Measurements from ENCODE around the gene BCL7B. TPM values are rescaled to one million over a fixed set of nuclear protein-coding genes. Genes with fewer than 3 reads are reported as not detected.
"Not testable (repeated sequence)": the region's sequence is repeated elsewhere in the genome, so short reads cannot be mapped to it uniquely, and the experiment has no call there.

The BCL7B gene
- total RNA-seq, 3 donors from 2014 or later, result 59.3 to 112 (median 62.0) TPM

DNA sequence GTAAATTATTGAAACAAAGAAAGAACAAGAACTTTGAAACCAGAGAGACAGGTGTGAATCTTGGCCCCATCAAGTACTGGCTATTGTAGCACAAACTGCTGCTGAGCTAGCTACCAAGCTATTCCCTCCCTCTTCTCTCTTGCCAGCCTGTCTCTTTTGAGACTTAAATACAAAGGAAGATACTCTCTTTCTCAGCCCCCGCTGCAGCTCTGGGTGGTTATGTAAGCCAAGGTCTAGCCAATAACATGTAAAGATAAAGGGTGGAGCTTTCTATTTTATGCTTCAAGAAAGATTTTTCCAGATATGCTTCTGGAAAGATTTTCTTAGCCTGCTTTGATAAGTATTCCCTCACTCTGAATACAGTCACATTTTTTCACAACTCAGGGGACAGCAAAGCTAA, 52.6 kb downstream of the BCL7B start:
- intact Hi-C loops (cut with DNase I, micrococcal nuclease), result no loop called here
- DNase-seq (no peak), ATAC-seq (no peak)

DNA sequence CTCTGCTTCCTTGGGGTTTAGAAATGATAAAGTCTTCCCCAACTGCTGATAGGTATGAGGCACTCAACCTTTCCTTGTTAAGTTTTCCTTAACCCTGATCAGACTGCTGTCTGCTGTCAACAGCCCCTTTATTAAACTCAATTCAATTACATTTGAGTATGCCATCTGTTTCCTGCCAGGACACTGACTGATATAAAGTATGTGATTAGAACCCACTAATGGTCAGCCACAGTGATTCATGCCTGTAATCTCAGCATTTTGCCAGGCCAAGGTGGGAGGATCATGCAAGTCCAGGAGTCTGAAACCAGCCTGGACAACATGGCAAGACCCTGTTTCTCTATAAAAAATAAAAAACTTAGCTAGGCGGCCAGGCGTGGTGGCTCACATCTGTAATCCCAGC, 53.5 kb downstream of the BCL7B start:
- Histone ChIP-seq H3K9me3 (no peaks in the 10 kb centered on the region), H3K36me3 (ENCODE audit: low read depth) (no peaks in the 10 kb centered on the region), H3K4me3 (no peak overlapping the region), H3K4me1 (ENCODE audit: low read depth) (no peaks in the 10 kb centered on the region)
- TF ChIP-seq, protein P1, sequence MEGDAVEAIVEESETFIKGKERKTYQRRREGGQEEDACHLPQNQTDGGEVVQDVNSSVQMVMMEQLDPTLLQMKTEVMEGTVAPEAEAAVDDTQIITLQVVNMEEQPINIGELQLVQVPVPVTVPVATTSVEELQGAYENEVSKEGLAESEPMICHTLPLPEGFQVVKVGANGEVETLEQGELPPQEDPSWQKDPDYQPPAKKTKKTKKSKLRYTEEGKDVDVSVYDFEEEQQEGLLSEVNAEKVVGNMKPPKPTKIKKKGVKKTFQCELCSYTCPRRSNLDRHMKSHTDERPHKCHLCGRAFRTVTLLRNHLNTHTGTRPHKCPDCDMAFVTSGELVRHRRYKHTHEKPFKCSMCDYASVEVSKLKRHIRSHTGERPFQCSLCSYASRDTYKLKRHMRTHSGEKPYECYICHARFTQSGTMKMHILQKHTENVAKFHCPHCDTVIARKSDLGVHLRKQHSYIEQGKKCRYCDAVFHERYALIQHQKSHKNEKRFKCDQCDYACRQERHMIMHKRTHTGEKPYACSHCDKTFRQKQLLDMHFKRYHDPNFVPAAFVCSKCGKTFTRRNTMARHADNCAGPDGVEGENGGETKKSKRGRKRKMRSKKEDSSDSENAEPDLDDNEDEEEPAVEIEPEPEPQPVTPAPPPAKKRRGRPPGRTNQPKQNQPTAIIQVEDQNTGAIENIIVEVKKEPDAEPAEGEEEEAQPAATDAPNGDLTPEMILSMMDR (IDR thresholded peaks at IDR 0.05), result no peak
- intact Hi-C loops (cut with DNase I, micrococcal nuclease), result no loop called here
- no peak for ATAC-seq
- no peak for DNase-seq

More for the DNA sequence above, 52.6 kb downstream of the BCL7B start:
- TF ChIP-seq, protein P1 (IDR thresholded peaks at IDR 0.05), result no peak
- Histone ChIP-seq H3K9me3 (no peaks in the 10 kb centered on the region), H3K36me3 (ENCODE audit: low read depth) (no peaks in the 10 kb centered on the region), H3K4me1 (ENCODE audit: low read depth) (no peaks in the 10 kb centered on the region), H3K4me3 (no peak overlapping the region)

DNA sequence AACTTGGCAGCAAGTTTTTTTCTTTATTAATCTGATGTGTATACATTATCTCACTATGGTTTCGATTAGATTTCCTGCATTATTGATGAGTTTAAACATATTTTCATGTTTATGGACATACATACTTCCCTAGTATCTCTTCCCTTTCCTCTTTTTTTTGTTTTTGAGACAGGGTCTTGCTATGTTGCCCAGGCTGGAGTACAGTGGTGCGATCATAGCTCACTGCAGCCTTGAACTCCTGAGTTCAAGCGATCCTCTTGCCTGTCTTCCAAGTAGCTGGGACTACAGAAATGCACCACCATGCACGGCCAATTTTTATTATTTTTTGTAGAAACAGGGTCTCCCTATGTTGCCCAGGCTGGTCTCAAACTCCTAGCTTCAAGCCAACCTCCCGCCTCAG, 54.3 kb downstream of the BCL7B start:
- TF ChIP-seq, protein P1 (IDR thresholded peaks at IDR 0.05), result no peak
- ATAC-seq (no peak), DNase-seq (no peak)
- Histone ChIP-seq H3K4me3 (no peak overlapping the region), H3K4me1 (ENCODE audit: low read depth) (no peaks in the 10 kb centered on the region), H3K36me3 (ENCODE audit: low read depth) (no peaks in the 10 kb centered on the region), H3K9me3 (no peaks in the 10 kb centered on the region)
- intact Hi-C loops (cut with DNase I, micrococcal nuclease), result no loop called here

DNA sequence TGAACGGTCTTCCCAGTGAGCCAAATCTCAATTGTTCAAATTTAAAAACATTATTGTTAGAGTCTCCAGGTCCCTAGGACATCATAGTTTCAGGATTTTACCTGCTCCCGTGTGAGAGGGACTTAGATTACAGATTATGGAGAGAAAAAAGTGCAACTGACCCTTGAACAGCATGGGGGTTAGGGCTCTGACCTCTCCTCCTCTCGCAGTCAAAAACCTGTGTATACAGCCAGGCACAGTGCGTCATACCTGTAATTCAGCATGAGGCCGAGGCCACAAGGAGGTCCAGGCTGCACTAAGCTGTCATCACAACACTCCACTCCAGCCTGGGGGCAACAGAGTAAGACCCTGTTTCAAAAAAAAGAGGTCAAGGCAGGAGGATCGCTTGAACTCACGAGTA, 60.9 kb downstream of the BCL7B start:
- Histone ChIP-seq H3K4me3 (no peak overlapping the region), H3K4me1 (ENCODE audit: low read depth) (no peaks in the 10 kb centered on the region), H3K9me3 (no peaks in the 10 kb centered on the region), H3K36me3 (ENCODE audit: low read depth) (no peaks in the 10 kb centered on the region)
- DNase-seq (no peak), ATAC-seq (no peak)
- intact Hi-C loops (cut with DNase I, micrococcal nuclease), result no loop called here
- TF ChIP-seq, protein P1 (IDR thresholded peaks at IDR 0.05), result no peak

DNA sequence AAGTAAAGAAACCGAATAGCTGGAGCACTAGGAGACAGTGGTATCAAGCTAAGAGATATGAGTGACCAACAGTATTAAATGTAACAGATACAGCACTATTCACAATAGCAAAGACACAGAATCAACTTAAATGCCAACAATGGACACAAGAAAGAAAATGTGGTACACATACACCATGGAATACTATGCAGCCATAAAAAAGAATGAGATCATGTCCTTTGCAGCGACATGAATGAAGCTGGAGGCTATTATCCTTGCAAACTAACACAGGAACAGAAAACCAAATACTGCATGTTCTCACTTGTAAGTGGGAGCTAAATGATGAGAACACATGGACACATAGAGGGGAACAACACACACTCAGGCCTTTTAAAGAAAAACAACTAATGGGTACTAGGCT, 62.0 kb downstream of the BCL7B start:
- H3K9me3 ChIP-seq; intact Hi-C loops (cut with DNase I, micrococcal nuclease); H3K36me3 ChIP-seq (ENCODE audit: low read depth); H3K4me1 ChIP-seq (ENCODE audit: low read depth); ATAC-seq; DNase-seq; H3K4me3 ChIP-seq: not testable (repeated sequence)

GRCh38 chr7:73489976-73490375, 67.5 kb downstream of the BCL7B start:
- no peak overlapping the region for H3K4me3 ChIP-seq
- no peaks in the 10 kb centered on the region for H3K36me3 ChIP-seq (ENCODE audit: low read depth)
- no peaks in the 10 kb centered on the region for H3K4me1 ChIP-seq (ENCODE audit: low read depth)
- DNase-seq, result no peak
- no peak for ATAC-seq
- no peaks in the 10 kb centered on the region for H3K9me3 ChIP-seq
- intact Hi-C loops (cut with DNase I, micrococcal nuclease), result no loop called here
- TF ChIP-seq, protein P1 (IDR thresholded peaks at IDR 0.05), result no peak
